K562 (cell line): ENCODE results near the gene RASSF3. TPM values are rescaled to one million over a fixed set of nuclear protein-coding genes. Genes with fewer than 3 reads are reported as not detected.
A peak's percentile ranks its signal among the peaks of the same experiment; 100 is the strongest.

Experiments used
- BDP1 ChIP-seq: IDR thresholded peaks from 3 replicates; pipeline ENCODE4 v1.6.1; 2011; ENCODE audit not compliant: insufficient read length, insufficient read depth
- CBFA2T3 ChIP-seq: fragments of 450-650 bp; IDR thresholded peaks from 2 replicates; pipeline ENCODE4 v1.6.1; 2017
- CSDE1 ChIP-seq, 2 experiments: fragments of 450-650 bp; IDR thresholded peaks; 2 replicates each; pipeline ENCODE4 v1.6.1; 2016; ENCODE audit warnings: mild to moderate bottlenecking in 1 of 2
- DMBX1 ChIP-seq: fragments of 250-450 bp; sonication (Bioruptor Pico); IDR thresholded peaks from 2 replicates; pipeline ENCODE4 v1.8.0; 2022; ENCODE audit warnings: inconsistent platforms, mild to moderate bottlenecking, moderate library complexity, borderline replicate concordance
- ETV6 ChIP-seq, 3 experiments: fragments of 150-350 bp in 1 of 3; sonication (generic) in 1 of 3; formaldehyde crosslinking in 1 of 3; IDR thresholded peaks; 2 replicates each; pipeline versions ENCODE4 v1.6.1 to v1.8.0; 2014 to 2022; ENCODE audit warnings: borderline replicate concordance in 2 of 3, low read depth in 2 of 3, antibody characterized with exemption in 1 of 3, low read length in 1 of 3, mild to moderate bottlenecking in 1 of 3, missing genetic modification reagents in 1 of 3
- HSF4 ChIP-seq: fragments of 250-450 bp; sonication (Bioruptor Pico); IDR thresholded peaks from 2 replicates; pipeline ENCODE4 v2.1.2; 2022; ENCODE audit warnings: mild to moderate bottlenecking, moderate library complexity, borderline replicate concordance
- MXI1 ChIP-seq: IDR thresholded peaks from 2 replicates; pipeline ENCODE4 v1.6.1; 2011; ENCODE audit warnings: low read depth, mild to moderate bottlenecking, improper control_type of control experiment, low read length
- PURB ChIP-seq: sonication (generic); formaldehyde crosslinking; IDR thresholded peaks from 2 replicates; pipeline ENCODE4 v1.9.0; 2021; ENCODE audit warnings: low read depth, mild to moderate bottlenecking, missing genetic modification reagents
- RAD51 ChIP-seq: fragments of 450-650 bp; IDR thresholded peaks from 2 replicates; pipeline ENCODE4 v1.7.1; 2016; ENCODE audit warnings: low read depth, mild to moderate bottlenecking, borderline replicate concordance
- RHOXF2B ChIP-seq: fragments of 250-450 bp; sonication (Bioruptor Pico); conservative IDR thresholded peaks from 2 replicates; pipeline ENCODE4 v1.5.1; 2021
- SMAD4 ChIP-seq: fragments of 250-450 bp; sonication (Bioruptor Pico); conservative IDR thresholded peaks from 2 replicates; pipeline ENCODE4 v1.8.0; 2021; ENCODE audit warnings: inconsistent platforms, mild to moderate bottlenecking, moderate library complexity
- SRSF9 ChIP-seq: fragments of 200-400 bp; formaldehyde crosslinking; IDR thresholded peaks from 2 replicates; pipeline ENCODE4 v1.6.1; 2017; ENCODE audit warnings: low read depth, low read length, borderline replicate concordance
- WHSC1 ChIP-seq: IDR thresholded peaks from one replicate; pipeline ENCODE4 v1.6.1; 2012; ENCODE audit warnings: low read length, control low read depth, inconsistent platforms
- ZKSCAN1 ChIP-seq: fragments of 150-350 bp; IDR thresholded peaks from 2 replicates; pipeline ENCODE4 v1.6.1; 2016; ENCODE audit warnings: low read depth, low read length
- ZNF75A ChIP-seq: fragments of 450-650 bp; formaldehyde crosslinking; IDR thresholded peaks from 2 replicates; pipeline ENCODE4 v1.4.0; 2020; ENCODE audit warnings: mild to moderate bottlenecking
- polyA plus RNA-seq, 8 experiments: library from polyadenylated mRNA; depleted of rRNA in 4 of 8; stranded (reverse) in 5 of 8; unstranded in 3 of 8; fragments of >200 nt; fragmentation: Nextera tagmentation in 2 of 8; fragmentation: Illumina TruSeq in 1 of 8; extraction: Ambion mirVana in 2 of 8; extraction: Trizol in 1 of 8; gene quantifications; 2 replicates each; pipeline versions ENCODE4 v1.2.1 to v1.2.3, GENCODE V29; 2011 to 2014; ENCODE audit warnings: inconsistent platforms in 1 of 8, missing spikeins in 1 of 8
- total RNA-seq, 7 experiments: library from RNA; depleted of rRNA in 6 of 7; stranded (reverse); fragments of >200 nt in 6 of 7; fragmentation: Illumina TruSeq in 2 of 7; extraction: Trizol in 2 of 7; gene quantifications; 2 replicates each; pipeline versions ENCODE4 v1.2.1 to v1.2.3, GENCODE V29; 2011 to 2021; ENCODE audit warnings: low replicate concordance in 1 of 7
- TF ChIP-seq, protein P1 (sequence below): IDR thresholded peaks from 2 replicates; pipeline ENCODE4 v1.6.1; 2016; ENCODE audit warnings: missing genetic modification characterization, missing compliant biosample characterization
- TF ChIP-seq, protein P2 (sequence below): fragments of 450-650 bp; conservative IDR thresholded peaks from 2 replicates; pipeline ENCODE4 v1.6.1; 2016; ENCODE audit warnings: missing genetic modification characterization, low read depth, mild to moderate bottlenecking, missing compliant biosample characterization, moderate library complexity
- TF ChIP-seq, protein P3 (sequence below): fragments of 450-650 bp; formaldehyde crosslinking; IDR thresholded peaks from 2 replicates; pipeline ENCODE4 v1.4.0; 2020; ENCODE audit warnings: mild to moderate bottlenecking, mixed read lengths
- TF ChIP-seq, protein P4 (sequence below): fragments of 450-650 bp; formaldehyde crosslinking; IDR thresholded peaks from 2 replicates; pipeline ENCODE4 v1.4.0; 2020; ENCODE audit warnings: mild to moderate bottlenecking, moderate library complexity
- TF ChIP-seq, protein P5 (sequence below), 2 experiments: fragments of 450-650 bp in 1 of 2; IDR thresholded peaks; 2 replicates each; pipeline ENCODE4 v1.6.1; 2011 to 2017; ENCODE audit warnings: low read depth in 2 of 2, antibody characterized with exemption in 1 of 2, borderline replicate concordance in 1 of 2, low read length in 1 of 2, mild to moderate bottlenecking in 1 of 2, mixed read lengths in 1 of 2; ENCODE audit not compliant: control insufficient read depth in 1 of 2

The RASSF3 gene
- total and polyA plus RNA-seq, 9 of the 15 experiments (the other 6 are each of a cell fraction or from before 2014, with no cell fraction given) = 3.7 to 39.2 (median 20.2) TPM

DNA sequence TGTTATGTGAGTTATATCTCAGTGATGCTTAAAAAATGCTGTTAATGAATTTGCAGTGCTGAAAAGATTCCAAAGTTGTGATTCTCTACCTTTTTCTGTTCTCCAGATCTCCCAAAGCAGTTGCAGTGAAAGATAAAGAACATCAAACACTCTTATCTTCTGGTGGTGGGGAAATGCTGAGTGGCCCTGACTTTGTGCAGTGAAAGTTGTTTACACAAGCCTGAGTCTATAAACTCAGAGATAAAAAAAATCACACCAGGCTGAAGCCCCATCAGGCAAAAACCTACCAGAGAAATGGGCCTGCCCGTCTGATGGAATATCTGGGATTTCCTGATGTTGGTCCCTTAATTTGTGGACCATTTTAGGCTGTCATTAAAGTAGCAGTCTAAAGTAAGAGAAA is 46.1 kb downstream of the RASSF3 start (continued):
- TF ChIP-seq, protein P1, sequence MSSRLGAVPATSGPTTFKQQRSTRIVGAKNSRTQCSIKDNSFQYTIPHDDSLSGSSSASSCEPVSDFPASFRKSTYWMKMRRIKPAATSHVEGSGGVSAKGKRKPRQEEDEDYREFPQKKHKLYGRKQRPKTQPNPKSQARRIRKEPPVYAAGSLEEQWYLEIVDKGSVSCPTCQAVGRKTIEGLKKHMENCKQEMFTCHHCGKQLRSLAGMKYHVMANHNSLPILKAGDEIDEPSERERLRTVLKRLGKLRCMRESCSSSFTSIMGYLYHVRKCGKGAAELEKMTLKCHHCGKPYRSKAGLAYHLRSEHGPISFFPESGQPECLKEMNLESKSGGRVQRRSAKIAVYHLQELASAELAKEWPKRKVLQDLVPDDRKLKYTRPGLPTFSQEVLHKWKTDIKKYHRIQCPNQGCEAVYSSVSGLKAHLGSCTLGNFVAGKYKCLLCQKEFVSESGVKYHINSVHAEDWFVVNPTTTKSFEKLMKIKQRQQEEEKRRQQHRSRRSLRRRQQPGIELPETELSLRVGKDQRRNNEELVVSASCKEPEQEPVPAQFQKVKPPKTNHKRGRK = no peak
- TF ChIP-seq, protein P2, sequence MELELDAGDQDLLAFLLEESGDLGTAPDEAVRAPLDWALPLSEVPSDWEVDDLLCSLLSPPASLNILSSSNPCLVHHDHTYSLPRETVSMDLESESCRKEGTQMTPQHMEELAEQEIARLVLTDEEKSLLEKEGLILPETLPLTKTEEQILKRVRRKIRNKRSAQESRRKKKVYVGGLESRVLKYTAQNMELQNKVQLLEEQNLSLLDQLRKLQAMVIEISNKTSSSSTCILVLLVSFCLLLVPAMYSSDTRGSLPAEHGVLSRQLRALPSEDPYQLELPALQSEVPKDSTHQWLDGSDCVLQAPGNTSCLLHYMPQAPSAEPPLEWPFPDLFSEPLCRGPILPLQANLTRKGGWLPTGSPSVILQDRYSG (tag) = no peak
- TF ChIP-seq, protein P3, sequence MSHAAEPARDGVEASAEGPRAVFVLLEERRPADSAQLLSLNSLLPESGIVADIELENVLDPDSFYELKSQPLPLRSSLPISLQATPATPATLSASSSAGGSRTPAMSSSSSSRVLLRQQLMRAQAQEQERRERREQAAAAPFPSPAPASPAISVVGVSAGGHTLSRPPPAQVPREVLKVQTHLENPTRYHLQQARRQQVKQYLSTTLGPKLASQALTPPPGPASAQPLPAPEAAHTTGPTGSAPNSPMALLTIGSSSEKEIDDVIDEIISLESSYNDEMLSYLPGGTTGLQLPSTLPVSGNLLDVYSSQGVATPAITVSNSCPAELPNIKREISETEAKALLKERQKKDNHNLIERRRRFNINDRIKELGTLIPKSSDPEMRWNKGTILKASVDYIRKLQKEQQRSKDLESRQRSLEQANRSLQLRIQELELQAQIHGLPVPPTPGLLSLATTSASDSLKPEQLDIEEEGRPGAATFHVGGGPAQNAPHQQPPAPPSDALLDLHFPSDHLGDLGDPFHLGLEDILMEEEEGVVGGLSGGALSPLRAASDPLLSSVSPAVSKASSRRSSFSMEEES (CRISPR knock-in tag) = no peak
- TF ChIP-seq, protein P4, sequence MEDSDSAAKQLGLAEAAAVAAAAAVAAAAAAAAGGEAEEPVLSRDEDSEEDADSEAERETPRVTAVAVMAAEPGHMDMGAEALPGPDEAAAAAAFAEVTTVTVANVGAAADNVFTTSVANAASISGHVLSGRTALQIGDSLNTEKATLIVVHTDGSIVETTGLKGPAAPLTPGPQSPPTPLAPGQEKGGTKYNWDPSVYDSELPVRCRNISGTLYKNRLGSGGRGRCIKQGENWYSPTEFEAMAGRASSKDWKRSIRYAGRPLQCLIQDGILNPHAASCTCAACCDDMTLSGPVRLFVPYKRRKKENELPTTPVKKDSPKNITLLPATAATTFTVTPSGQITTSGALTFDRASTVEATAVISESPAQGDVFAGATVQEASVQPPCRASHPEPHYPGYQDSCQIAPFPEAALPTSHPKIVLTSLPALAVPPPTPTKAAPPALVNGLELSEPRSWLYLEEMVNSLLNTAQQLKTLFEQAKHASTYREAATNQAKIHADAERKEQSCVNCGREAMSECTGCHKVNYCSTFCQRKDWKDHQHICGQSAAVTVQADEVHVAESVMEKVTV = no peak
- TF ChIP-seq CSDE1 (IDR thresholded peaks at IDR 0.05) = no peak
- TF ChIP-seq DMBX1 (CRISPR knock-in tag) = no peak
- TF ChIP-seq RAD51 = no peak
- TF ChIP-seq SMAD4 (CRISPR knock-in tag) = no peak
- TF ChIP-seq SRSF9 = no peak
- TF ChIP-seq, protein P5, sequence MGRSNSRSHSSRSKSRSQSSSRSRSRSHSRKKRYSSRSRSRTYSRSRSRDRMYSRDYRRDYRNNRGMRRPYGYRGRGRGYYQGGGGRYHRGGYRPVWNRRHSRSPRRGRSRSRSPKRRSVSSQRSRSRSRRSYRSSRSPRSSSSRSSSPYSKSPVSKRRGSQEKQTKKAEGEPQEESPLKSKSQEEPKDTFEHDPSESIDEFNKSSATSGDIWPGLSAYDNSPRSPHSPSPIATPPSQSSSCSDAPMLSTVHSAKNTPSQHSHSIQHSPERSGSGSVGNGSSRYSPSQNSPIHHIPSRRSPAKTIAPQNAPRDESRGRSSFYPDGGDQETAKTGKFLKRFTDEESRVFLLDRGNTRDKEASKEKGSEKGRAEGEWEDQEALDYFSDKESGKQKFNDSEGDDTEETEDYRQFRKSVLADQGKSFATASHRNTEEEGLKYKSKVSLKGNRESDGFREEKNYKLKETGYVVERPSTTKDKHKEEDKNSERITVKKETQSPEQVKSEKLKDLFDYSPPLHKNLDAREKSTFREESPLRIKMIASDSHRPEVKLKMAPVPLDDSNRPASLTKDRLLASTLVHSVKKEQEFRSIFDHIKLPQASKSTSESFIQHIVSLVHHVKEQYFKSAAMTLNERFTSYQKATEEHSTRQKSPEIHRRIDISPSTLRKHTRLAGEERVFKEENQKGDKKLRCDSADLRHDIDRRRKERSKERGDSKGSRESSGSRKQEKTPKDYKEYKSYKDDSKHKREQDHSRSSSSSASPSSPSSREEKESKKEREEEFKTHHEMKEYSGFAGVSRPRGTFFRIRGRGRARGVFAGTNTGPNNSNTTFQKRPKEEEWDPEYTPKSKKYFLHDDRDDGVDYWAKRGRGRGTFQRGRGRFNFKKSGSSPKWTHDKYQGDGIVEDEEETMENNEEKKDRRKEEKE (IDR thresholded peaks at IDR 0.05; ENCODE audit: borderline replicate concordance in 1 of 2, control insufficient read depth in 1 of 2, low read depth in 2 of 2, low read length in 1 of 2) = no peak
- TF ChIP-seq RHOXF2B (CRISPR knock-in tag) = no peak
- TF ChIP-seq BDP1 = no peak
- TF ChIP-seq CBFA2T3 = peak; percentile 87
- no peak for TF ChIP-seq PURB (CRISPR knock-in tag)
- no peak for TF ChIP-seq HSF4 (CRISPR knock-in tag)
- TF ChIP-seq ZNF75A = no peak
- TF ChIP-seq ETV6 (IDR thresholded peaks at IDR 0.05; ENCODE audit: borderline replicate concordance in 1 of 2, low read depth in 2 of 2, low read length in 1 of 2) = no peak
- no peak for TF ChIP-seq ETV6 (CRISPR knock-in tag; IDR thresholded peaks at IDR 0.05; ENCODE audit: borderline replicate concordance)
- TF ChIP-seq ZKSCAN1 = no peak
- TF ChIP-seq MXI1 = no peak
- TF ChIP-seq WHSC1 = no peak
